Stimulated activated CD4-positive, alpha-beta T cell treated with anti-CD3 and anti-CD28 coated beads, Interleukin-12 subunit alpha, Interleukin-12 subunit beta, amount 100 ng/mL, for 4 hours (primary cell): ENCODE results near the gene RPS6KC1.
"Not testable (repeated sequence)": the region's sequence is repeated elsewhere in the genome, so short reads cannot be mapped to it uniquely, and the experiment has no call there.

Experiments
- DNase-seq: peaks from one replicate; pipeline ENCODE4 v3.0.0-alpha.2; 2020

The RPS6KC1 gene

GRCh38 chr1:213296558-213296957 is 245.5 kb downstream of the RPS6KC1 start:
- no peak for DNase-seq

GRCh38 chr1:213297021-213297420 is 246.0 kb downstream of the RPS6KC1 start:
- DNase-seq: no peak

DNA sequence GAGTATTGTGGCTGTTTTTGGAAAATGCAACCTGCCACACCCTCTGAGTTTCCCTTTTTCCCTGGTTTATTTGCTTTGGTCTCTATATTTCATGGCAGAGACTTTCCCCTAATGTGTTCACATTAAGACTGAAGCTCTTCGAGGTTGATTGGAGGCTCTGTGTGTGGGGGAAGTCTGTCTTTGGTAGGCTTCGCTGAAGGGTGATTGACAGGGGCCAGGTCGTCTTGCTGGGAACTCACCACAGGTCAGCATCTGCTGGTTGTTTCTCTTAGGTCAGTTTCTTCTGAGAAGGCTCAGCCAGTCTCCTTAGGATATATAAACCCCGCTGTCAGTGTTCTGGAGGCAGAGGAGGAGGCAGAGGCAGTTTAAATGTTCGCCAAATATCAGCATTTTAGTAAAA is 249.4 kb downstream of the RPS6KC1 start:
- DNase-seq: no peak

- not testable (repeated sequence) for DNase-seq
These were observed 250.5 kb downstream of the RPS6KC1 start for GRCh38 chr1:213301524-213301923.

DNA sequence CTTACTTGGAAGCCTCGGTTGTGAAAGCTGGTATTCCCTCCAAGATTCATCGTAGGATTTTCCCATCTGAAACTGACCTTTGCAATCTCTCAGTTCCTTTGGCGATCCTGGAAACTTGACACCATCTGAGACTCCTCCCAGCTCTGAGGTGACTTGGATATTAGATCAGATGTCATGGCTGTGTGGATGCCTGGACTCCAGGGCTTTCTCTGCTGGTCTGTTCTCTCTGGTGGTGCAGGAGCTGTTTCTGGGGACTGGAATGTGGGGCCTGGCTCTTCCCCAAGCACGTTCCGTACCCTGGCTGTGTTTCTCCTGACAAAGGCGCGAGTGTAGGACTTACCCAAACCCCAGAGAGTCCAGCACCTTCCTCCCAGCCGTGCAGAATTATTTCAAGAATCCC is 252.2 kb downstream of the RPS6KC1 start:
- no peak for DNase-seq

DNA sequence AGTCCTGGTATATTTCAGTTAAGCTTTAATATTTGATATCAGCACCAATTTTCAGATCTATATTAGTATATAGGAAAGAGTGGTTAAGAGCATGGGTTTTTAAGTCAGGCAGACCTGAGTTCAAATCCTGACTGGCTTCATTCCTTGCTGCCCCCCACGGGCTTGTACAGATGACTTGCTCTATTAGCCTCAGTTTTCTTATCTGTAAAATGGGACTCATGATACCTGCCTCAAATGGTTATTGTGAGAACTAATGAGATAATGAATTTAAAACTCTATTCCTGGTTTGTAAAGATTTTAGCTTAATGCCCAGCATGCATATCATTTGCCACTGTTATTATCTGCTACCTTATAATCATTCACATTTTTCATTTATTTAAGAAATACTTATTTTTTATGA is 264.5 kb downstream of the RPS6KC1 start:
- DNase-seq: no peak

GRCh38 chr1:213318458-213318857 is 267.4 kb downstream of the RPS6KC1 start:
- DNase-seq: not testable (repeated sequence)

- no peak for DNase-seq
These were observed 269.3 kb downstream of the RPS6KC1 start for GRCh38 chr1:213320191-213320870.
